ENCODE results near the gene CHURC1. TPM values are rescaled to one million over a fixed set of nuclear protein-coding genes. Genes with fewer than 3 reads are reported as not detected.

Gene CHURC1
- total RNA-seq, 1 donor from 2014 or later = 53.4 TPM

DNA sequence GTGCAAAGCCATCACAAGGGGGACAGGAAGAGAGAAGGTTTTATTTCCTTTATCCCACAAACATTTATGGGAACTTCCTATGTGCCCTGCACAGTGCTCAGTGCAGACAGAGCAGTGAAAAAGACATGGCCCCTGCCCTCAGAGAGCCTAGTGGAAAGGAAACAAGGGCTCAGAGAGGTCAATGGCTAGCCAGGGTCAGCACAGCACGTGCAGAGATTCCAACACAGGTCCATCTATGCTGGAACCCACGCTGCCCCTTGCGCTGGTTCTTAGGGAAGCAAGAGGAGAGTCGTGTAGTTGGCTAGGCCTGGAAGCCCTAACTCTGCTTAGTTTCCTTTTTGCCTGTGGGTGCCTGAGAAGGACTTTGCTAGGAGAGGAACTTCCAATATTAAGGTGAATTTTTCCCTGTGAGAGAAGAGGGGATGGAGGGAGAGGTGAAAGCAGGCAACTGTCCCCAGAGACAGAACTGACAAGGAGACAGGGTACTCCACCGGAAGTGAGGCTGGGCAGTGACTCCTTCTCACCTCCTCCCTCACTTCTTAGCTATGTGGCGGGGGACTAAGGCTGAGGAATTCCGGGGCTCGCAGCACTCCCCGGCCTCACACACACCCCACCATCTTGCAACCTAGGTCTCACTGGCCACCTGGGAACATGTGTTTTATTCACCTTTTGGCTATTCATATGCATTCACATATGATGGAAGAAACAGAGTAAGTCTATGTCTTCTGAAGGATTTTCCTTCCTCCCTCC lies 40.4 kb downstream of the CHURC1 start:
- peak; percentile 77 for DNase-seq (ENCODE audit: low spot score)

DNA sequence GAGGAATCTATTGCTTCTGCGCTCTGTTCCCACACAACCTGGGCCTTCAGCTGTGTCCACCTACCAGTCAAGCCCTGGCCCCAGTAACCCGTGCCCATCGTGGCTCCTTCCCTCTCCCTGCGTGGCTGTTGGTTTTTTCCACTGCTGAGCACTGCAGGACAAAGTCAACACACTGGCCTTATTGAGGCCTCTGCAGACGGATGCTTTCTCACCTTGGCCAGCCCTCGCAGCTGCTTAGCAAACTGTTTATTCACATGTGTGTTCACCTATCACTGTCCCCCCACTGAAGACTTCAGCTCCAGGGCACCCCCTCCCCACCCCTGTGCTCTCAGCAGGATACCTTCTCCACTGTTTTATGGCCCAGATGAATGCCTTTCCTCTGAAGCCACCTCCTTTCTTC lies 41.0 kb downstream of the CHURC1 start:
- DNase-seq (ENCODE audit: low spot score) = peak; percentile 71

DNA sequence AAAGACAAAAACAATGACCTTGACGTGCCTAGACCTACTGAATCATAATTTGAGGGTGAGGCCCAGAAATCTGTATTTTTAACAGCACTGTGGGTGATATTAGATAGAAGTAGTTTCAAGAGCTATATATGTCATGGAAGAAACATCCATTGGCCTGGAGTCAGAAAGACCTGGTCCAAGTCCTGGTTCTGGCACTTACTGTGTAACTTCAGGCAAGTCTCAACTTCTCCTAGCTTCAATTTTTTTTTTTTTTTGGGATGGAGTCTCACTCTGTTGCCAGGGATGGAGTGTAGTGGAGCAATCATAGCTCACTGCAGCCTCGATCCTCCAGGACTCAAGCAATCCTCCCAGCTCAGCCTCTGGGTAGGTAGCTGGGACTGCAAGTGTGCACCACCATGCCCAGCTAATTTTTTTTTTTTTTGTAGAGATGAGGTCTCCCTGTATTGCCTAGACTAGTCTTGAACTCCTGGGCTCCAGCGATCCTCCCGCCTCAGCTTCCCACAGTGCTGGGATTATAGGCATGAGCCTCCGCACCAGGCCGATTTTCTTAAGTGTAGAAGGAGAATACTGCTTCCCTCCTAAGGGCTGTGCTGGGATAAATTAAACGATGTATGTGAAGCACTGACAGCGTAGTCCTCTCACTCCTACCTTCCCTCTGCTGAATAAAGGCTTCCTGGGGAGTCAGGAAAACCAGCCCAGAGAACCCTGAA lies 42.6 kb downstream of the CHURC1 start:
- peak; percentile 5 for DNase-seq (ENCODE audit: low spot score)

DNA sequence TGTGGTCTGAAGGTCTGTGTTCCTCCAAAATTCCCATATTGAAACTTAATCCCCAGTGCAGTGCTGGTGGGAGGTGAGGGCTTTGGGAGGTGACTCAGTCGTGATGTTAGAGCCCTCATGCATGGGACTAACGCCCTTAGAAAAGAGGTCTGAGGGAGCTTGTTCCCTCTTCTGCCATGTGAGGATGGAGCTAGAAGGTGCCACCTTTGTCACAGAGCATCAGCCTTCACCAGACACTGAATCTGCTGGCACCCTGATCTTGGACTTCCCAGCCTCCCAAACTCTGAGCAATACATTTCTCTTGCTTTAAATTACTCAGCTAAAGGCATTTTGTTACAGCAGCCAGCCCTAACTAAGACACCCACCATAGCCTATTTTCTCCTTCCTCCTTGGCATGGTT lies 43.9 kb downstream of the CHURC1 start:
- DNase-seq (ENCODE audit: low spot score) = no peak

DNA sequence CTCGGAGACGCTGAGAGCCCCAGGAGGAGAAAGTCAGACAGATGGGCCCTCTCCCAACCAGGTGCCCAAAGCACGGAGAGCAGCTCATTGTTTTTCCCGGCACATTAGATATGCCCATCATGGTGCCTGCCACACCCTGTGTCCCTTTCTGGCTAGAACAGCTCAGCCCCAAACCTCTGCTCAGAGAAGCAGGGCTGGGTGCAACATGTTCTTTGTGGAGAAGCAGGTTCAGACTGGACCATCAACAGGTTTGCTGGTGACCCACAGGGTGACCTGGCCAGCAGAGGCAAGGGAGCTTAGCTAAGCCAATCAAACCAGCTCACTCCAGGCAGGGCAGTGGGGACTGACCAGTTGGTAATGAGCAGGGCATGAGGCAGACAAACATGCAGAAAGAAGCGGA lies 44.5 kb downstream of the CHURC1 start:
- DNase-seq (ENCODE audit: low spot score) = no peak

DNA sequence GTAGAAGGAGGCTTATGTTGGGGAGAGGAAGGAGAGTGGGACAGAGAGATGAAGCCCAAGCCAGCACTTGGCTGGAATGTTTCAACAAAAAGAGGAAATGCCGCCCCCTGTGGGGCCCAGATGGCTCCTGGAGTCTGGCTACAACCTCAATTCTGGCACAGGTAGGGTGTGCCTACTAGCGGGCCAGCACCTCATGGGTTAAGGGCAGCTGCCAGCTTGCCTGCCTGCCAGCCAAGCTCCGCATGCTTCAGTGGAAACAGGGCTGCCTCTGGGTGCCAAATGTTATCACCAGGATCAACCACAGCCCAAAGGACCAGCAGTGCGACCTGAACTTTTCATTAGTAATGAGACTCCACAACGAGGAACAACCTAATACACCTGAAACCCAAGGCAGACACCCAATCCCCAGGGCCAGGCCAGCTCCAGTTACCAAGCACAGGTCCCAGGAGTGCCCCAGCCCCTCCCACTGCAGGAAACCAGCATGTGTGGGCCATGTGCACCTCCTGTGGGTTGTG lies 46.6 kb downstream of the CHURC1 start:
- DNase-seq (ENCODE audit: low spot score) = no peak

DNA sequence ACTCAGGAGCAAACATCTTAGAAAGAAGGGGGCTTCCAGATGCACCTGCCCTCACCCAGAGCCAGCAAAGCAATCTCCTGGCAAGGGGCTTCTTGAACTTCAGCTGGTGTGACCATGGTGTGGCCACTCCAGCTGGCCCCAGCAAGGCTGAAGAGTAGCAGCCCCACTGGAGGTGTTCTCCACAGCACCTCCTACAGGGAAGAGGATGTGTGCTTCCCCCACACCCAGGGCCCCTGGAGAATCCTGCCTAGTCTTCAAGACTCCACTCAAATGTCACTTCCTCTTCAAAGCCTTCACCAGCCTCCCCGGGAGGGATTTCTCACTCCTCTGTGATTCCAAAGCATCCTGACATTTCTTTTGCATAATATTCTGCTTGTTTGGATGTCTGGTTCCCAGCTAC lies 49.4 kb downstream of the CHURC1 start:
- DNase-seq (ENCODE audit: low spot score) = no peak

DNA sequence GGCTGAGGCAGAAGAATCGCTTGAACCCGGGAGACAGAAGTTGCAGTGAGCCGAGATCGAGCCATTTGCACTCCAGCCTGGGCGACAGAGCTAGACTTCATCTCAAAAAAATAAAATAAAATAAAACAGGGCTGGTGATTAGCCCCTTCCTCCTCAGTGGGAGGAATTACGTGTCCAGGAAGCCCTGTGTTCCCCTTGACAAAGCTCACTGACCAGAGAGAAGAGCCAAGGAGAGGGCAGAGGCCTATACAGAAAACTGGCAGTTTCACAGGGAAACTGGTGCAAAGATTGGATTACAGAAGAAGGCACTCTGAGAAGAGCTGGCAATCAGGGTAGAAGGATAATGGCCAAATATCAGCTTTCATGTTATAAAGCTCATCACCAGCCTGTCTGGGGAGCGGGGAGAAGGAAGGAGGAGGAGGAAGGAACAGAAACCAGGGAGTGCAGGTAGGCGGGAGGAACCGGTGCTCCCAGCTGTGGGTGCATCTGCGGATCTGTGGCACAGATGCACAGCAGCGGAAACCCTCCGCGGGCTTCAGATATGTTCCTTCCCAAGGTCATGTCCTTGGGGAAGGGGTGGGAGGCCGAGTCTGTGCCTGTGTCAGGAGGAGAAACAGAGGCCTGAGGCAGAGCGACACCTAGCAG lies 51.2 kb downstream of the CHURC1 start:
- no peak for DNase-seq (ENCODE audit: low spot score)

DNA sequence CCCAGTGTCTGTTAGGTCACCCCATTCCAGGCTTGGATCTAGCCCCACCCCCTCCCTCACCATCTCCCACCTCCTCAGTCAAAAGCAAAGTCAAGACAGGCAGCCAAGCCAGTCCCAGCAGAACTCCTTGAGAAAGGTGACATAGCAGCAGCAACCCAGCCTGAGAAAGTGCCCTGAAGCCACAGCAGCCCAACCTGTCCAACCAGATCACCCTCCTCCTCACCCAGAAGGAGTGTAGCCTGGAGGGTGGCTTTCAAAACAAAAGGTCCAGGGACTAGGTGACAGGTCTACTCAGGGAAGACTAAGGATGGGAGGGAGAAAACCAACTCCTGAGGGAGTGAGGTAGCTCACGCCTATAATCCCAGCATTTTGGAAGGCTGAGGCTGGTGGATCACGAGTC lies 52.7 kb downstream of the CHURC1 start:
- no peak for DNase-seq (ENCODE audit: low spot score)

DNA sequence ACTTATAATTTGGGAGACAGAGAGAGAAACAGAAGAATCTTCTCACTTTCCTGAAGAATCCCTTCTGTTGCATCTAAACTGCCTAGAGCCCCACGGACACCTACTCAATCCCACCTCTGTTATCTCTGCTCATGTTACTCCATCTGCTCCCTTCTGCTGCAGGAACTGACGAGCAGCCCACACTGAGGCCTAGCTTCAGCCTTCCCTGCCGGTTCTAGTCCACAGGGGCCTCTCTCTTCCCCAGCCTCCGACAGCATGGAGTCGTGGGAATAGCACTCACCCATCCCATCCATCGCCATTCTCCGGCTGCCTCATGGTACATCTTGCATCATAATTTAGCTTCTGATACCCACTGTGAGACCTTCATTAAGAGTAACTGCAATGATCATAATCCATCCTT lies 53.9 kb downstream of the CHURC1 start:
- no peak for DNase-seq (ENCODE audit: low spot score)

DNA sequence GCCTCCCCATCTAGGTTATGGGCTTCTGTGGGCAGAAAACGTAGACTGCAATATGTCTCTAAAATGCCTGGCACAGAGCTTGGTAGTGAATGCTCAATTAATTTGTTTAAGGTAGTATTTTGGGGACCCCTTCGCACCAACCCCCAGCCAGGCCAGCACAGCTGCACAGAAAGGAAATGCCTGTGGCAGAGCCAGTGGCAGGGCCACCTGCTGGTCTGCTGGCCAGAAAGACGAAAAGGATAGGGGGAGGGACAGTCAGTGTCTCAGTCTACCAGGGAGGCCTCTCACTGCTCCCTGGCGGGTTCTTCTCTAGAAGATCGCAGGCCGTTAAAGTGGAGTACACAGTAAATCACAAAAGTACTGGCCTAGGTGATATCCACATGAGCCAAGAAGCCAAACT lies 54.4 kb downstream of the CHURC1 start:
- DNase-seq (ENCODE audit: low spot score) = no peak

DNA sequence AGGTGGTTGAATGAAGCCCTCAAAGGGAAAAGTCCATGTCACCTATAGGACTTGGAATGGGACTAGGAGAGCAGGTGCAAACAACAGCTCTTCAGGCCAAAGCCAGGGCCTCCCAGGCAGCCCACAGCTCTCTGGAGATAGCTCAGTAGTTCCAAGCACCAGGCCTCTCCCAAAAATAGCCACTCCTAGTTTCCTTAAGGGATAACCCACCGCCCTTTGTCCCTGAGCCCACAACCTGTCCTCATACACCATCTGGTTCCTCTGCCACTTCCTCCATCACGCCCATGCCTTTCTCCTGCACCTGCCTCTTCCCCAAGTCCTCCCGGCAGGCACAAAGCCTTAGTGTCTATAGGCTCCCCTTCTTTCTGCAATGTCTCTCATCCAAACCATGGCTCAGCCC lies 55.8 kb downstream of the CHURC1 start:
- no peak for DNase-seq (ENCODE audit: low spot score)

DNA sequence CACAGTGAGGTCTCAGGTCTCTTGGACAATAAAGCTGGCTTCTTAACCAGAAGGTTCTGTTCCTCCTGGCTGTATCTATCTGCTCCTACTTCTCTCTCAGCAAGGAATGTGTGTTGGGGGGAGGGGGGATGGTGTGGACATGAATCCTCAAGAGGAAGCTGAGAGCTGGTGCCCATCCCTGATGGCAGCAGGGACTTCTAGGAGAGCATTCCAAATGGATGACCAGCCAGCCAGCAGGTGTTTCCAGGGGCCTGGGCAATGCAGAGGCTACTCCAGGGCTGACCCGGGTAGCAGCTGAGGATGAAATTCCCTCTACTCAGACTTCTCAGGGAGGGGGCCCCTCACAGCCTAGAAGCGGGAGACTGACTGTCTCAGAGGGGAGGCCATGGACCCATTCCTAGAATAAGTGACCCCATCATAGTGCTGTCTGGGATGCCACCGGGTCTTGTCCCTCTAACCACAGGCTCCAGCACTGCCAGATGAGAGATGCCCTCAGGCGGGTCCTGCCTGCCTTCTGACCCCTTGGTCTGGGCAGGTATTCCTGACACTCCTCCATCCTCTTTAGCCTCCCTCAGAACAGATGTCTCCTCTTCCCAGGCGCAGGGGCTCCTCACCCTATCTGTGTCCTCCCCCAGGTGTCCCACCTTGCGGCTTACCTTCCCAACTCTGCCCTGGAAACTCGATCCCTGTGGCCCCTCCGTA lies 56.7 kb downstream of the CHURC1 start:
- DNase-seq (ENCODE audit: low spot score) = no peak

DNA sequence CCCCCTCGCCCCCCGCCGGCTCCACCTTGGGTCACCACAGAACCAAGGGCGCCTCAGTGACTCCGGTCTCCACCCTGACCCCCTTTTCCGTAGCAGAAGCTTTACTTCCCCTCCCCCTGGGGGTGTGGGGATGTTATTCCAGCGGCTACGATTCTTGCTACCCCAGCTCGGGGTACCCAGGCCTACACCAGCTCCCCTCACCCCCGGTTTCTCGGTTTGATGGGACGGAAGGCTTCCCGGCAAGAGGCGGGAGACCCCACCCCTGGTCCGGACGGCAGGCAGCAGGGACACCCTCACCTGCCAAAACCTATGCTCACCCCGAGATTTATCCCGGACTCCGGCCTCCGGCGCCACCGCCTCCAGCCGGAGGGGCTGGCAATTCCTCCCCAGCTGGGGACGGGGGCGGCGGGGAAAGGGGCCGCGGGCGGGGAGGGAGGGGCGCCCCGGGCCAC lies 57.3 kb downstream of the CHURC1 start:
- no peak for DNase-seq (ENCODE audit: low spot score)

DNA sequence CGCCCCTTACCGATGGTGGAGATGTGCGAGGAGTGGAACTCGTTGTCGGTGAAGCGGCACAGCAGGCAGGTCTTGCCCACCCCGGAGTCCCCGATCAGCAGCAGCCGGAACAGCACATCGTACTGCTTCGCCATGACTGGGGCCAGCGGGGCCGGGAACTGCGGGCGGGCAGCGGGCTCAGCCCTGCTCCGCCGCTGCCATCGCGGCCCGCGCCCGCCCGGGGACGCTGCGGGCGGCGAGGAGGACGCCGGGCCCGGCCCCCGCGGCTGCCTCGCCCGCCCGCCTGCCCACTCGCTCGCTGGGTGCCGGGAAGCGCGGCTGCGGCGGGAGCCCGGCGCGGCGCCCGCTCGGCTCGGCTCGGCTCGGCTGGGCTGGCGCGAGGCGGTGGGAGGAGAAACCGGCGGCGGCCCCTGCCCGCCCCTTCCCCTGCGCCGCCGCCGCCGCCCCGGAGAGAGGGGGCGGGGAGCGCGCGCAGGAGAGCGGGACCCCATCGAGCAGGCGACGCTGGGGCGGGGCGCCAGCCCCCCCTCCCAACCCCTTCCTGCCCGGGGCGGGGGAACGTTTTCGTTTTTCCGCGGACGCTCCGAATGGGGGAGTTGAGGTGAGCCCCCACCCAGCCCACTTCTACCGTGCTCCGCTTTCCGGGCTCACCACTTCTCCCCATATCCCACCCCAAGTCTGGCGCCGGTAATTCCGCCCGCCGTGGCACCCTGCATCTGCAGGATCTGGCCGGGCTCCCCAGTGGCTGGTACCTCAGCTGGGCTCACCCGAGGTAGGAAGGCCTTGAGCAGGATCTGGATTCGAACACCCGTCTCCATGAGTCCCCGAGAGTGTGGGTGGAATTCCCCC lies 57.9 kb downstream of the CHURC1 start, which contains the start of gene RAB15:
RAB15 (minus strand) TSS at position 394 of the 849 bp plus-strand sequence; CDS start at position 134, 260 bp downstream.
- peak; percentile 89 for DNase-seq (ENCODE audit: low spot score)

DNA sequence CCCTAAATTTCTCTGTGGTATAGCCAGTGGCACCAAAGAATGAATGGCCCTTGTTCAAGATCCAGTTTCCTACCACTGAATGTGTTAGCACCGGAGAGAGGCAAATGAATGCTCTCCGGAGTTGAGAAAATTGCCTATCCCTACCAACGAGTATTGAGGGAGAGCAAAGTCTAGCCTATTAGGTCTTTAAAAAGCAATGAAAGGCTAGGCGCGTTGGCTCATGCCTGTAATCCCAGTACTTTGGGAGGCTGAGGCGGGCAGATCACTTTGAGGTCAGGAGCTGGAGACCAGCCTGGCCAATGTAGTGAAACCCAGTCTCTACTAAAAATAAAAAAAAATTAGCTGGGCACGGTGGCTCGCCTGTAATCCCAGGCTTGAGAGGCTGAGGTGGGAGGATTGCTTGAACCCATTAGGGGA lies 58.8 kb downstream of the CHURC1 start:
- peak; percentile 60 for DNase-seq (ENCODE audit: low spot score)

DNA sequence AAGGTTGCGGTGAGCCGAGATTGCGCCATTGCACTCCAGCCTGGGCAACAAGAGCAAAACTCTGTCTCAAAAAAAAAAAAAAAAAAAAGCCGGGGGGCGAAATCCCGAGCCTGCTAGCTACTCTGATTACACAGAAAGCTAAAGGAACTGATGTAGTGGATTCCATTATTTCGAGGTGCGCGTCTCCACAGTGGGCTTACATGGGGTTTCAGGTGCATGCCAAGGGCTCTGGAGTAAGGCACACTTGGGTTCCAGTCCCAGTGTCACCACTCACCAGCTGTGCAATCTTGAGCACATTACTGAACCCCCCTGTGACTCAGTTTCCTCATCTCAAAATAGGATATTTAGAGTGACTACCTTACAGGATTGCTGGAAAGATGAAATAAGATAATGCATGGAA lies 59.6 kb downstream of the CHURC1 start:
- peak; percentile 47 for DNase-seq (ENCODE audit: low spot score)

DNA sequence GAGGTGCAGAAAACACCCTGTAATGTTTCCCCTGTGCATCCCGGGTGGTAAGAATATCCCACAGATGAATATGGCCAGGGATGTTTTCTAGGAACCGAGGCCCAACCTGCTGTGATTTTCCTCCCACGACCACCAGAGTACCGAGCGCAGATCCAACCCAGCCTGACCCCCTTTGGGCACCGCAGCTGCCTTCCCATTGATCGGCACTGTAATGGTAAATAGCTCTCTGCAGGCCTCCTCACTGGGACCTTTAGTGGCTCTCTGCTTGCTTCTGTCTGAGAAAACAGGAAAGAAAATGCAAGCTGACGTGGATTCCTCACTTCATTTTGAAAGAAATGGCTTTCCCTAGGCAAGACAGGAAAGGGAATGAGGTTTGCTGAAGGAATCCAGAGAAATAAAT lies 60.3 kb downstream of the CHURC1 start:
- DNase-seq (ENCODE audit: low spot score) = no peak

DNA sequence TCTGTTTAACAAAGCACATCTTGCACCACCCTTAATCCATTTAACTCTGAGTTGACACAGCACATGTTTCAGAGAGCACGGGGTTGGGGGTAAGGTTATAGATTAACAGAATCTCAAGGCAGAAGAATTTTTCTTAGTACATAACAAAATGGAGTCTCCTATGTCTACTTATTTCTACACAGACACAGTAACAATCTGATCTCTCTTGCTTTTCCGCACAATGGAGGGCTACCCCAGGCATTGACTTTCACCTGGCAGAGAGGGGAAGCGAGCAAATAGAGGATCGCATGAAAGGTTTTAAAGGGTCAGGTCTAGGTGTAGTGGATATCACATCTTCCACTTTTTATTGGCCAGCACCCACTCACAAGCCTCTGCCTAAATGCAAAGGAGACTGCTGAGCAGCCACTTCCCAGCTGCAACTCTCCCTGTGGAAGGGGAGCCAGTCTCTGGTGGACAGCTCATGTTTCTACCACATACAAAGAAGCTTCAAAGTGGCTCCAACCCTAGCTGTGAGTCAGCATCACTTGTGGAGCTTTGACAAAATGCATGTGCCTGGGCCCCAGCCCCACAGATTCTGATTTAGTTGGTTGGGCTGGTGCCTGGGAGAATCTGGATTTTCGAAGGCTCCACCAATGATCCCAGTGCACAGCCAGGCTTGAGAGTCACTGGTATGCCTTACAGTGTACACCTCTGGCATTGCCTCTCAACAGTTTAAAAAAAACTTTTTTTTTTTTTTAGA lies 65.2 kb downstream of the CHURC1 start:
- DNase-seq (ENCODE audit: low spot score) = no peak
